GM21367 (cell line): ENCODE measurements around the gene CNNM2.
"Not testable (repeated sequence)": the region's sequence is repeated elsewhere in the genome, so short reads cannot be mapped to it uniquely, and the experiment has no call there.

ENCODE experiments used
- ATAC-seq: cut with Tn5 transposase; IDR thresholded peaks from one replicate; pipeline ENCODE4 v1.9.1; 2021; ENCODE audit not compliant: unreplicated experiment

The CNNM2 gene

DNA sequence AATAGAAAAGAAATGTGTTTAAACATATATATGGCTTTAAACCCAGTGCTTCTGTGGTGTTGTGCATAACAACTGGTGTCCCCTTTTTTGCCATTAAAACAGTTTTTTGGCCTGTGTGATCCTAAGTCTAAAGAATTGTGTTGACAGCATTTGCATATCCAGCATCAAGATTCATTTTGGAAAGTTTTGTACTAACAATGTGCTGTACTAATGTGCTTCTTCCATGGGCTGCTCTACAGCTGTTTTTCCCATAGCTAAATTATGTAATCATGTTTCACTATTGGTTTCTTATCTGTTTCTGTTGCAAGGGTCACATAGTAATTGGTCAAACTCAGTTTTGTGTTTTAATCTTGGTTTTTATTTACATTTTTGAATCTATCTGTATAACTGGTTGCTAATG is 5.5 kb downstream of the CNNM2 start:
- no peak for ATAC-seq

DNA sequence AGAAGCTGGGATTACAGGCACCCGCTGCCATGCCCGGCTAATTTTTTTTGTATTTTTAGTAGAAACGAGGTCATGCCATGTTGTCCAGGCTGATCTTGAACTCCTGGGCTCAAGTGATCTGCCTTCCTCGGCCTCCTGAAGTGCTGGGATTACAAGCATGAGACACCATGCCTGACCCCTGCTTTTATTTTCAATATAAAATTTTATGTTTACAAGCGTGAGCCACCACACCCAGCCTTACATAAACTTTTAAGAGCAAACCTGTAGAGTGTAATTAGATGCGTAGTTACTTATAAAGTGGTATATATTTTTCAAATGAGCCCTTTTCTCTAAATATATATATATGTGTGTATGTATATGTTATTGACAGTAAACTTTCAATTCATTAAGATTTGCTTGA is 8.7 kb downstream of the CNNM2 start:
- no peak for ATAC-seq

GRCh38 chr10:102927311-102928010 is 9.4 kb downstream of the CNNM2 start:
- no peak for ATAC-seq

DNA sequence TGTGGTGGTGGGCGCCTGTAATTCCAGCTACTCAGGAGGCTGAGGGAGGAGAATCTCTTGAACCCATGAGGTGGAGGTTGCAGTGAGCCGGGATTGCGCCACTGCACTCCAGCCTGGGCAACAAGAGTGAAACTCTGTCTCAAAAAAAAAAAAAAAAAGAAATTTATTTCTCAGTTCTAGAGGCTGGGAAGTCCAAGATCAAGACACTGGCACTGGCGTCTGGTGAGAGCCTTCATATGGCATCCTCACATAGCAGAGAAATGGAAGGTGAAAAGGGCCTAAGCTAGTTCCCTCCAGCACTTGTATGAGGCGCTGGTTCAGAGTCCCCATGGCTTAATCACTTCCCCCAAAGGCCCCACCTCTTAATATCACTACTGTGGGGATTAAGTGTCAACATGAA is 10.3 kb downstream of the CNNM2 start:
- ATAC-seq, result not testable (repeated sequence)

- no peak for ATAC-seq
Measured at GRCh38 chr10:102930720-102931119, 12.6 kb downstream of the CNNM2 start.

GRCh38 chr10:102931643-102932042 is 13.5 kb downstream of the CNNM2 start:
- no peak for ATAC-seq

GRCh38 chr10:102935505-102935904 is 17.4 kb downstream of the CNNM2 start:
- no peak for ATAC-seq

DNA sequence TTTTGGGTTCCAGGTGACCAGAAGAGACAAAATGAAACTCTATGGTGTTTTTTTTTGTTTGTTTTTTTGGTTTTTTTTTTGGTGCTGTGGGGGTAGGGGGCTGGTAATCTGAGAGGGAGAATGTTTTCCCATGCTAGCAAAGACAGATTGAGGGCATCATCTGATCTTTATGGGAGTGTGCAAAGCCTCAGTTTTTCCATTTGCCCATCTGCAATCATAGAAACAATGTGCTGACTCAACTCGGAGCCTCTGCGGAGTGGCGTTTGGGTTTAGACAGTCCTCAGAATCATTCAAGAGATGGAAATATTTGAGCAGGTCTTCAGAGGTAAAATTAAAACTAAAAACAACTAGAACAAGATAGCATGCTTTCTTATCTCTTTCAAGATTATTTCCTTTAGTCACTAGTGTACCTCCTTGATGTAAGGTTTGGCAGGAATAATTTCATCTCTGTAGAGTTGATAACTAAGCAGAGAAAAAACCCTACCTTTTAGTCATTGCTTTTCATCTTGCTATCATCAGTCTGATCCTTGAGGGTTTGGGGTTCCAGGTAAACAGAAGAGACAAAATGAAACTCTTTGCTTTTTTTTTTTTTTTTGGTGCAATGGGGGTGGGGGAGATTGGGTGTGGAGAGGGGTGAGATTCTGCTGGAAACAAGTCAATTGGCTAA is 18.0 kb downstream of the CNNM2 start:
- no peak for ATAC-seq

DNA sequence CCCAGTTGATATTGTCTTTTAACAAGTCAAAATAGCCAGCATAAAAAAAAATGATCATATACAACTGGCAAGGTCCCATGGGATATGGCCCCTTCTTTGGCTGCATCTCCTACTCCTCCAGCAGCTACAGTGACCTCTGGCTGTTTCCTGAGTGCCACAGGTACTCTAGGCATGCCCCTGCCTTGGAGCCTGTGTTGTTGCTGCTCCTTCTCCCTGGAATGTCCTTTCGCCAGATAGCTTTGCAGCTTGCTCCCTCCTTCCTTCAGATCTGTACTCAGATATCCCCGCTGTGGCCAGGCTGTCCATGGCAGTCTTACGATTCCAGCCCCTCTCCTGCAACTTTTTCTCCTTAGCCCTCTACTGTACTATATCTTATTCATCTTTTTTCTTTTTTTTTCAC is 23.3 kb downstream of the CNNM2 start:
- ATAC-seq, result no peak

DNA sequence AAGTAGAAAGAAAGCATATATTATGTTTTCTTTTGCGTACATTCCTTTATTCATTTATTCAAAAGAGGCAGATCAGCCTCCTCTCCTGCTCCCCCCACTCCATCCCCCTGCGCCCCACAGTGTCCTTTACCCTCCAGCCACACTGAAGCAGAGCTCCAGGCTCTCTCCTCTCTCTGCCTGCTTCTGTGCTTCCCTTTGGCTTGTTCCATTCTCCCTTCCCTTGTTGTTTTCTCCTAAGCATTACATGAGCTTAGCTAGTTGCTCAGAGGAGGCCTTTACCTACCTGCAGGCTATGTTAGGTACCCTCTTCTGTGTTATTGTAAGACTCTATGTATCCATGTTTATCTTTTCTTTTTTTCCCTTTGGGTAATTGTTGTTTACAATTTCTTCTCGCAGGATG is 27.4 kb downstream of the CNNM2 start:
- ATAC-seq, result no peak

GRCh38 chr10:102945962-102946361 is 27.9 kb downstream of the CNNM2 start:
- ATAC-seq, result no peak

- ATAC-seq, result no peak
Measured at GRCh38 chr10:102946992-102947391, 28.9 kb downstream of the CNNM2 start.

DNA sequence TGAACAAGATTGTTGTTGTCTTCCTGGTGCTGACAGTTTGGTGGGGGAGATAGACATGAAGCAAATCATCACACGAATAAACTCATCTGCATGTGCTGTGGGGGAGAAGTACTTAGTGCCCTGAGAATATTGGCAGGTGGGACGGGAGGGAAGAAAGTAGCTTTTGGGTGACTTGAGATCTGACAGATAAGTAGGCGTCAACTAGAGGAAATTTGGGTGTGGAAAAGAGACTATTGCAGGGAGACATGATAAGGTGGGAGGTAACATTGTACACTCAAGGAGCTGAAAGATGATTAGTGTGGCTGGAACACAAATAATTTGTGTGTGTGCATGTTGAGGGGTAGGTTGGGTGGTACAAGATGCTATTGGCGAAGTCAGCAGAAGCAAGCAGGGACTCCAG is 30.1 kb downstream of the CNNM2 start:
- no peak for ATAC-seq

- no peak for ATAC-seq
Measured at GRCh38 chr10:102948786-102949185, 30.7 kb downstream of the CNNM2 start.

GRCh38 chr10:102949916-102950315 is 31.8 kb downstream of the CNNM2 start:
- ATAC-seq, result no peak

DNA sequence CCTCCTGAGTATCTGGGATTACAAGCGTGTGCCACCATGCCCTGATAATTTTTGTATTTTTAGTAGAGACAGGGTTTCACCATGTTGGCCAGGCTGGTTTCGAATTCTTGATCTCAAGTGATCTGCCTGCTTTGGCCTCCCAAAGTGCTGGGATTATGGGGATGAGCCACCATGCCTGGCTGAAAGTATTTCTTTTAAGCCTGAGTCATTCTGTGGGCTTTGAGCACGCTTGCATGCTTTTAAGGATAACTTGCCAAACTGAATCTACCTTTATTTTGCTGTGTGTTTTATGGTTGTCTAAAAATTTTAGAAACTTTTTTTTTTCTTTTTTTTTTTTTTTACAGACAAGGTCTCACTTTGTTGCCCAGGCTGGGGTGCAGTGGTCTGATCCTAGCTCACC is 33.2 kb downstream of the CNNM2 start:
- no peak for ATAC-seq

DNA sequence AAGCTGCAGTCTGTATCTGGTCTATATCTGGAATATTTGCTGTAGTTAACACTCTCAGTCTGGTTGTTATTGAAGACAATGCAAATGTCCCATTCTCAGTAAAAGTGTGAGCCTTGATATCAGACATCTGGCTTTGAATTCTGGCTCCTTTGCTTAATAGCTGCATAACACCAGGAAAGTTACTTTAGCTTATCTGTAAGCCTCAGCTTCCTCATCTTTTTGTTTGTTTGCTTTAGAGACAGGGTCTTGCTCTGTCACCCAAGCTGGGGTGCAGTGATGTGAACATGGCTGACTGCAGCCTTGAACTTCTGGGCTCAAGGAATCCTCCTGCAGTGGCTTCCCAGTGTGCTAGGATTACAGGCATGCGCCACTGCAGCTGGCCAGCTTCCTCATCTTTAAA is 41.3 kb downstream of the CNNM2 start:
- ATAC-seq, result no peak

GRCh38 chr10:102960157-102960556 is 42.1 kb downstream of the CNNM2 start:
- ATAC-seq, result no peak

DNA sequence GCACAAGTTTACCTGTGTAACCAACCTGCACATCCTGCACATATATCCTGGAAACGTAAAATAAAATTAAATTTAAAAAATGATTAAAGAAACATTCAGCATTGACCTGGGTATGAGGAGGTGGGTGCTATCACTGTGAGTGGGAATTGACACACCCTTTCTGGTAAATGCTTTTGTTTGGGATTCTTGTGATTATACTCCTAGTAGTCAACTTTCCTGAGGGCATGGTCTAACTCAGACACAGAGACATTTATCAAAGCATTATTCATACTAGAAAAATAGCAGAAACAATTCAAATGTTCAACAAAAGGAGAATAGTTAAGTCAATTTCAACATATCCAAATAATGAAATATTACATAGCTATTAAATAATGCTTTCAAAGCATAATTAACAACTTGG is 44.2 kb downstream of the CNNM2 start:
- ATAC-seq, result no peak

DNA sequence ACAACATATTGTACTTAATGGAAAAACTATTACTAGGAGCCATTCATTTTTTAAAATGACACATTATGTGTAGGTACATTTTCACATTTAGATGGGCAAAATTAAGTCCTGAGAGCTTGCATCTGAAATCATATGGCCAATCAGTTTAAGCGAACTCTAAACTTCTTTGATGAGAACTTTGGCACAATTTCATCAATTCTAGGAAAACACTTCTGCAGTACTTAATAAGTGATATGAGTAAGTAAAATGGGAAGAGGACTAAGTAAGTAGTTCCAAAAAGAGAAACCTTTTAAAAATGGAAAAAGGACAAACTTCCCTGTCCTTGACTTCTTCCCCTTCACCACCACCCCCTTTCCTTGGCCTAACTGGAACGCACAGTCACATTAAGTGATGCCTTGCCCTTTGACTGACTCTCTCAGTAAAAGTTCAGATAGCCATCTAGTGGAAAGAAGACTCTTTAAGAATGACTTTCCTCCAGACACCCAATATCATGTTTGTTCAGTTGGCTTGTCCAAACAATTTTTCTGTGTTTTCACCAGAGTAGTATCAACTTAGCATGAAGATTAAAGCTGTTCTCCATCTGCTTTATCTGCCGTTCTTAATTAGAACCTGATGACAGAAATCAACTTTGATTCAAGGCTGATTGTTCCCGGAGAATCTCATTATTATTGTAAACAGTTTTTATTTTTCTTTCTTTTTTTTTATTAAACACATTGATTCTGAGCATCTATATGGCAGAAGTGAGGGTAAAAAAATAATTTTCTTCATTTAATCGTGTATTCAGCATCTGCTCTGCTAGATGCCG is 45.1 kb downstream of the CNNM2 start:
- no peak for ATAC-seq

DNA sequence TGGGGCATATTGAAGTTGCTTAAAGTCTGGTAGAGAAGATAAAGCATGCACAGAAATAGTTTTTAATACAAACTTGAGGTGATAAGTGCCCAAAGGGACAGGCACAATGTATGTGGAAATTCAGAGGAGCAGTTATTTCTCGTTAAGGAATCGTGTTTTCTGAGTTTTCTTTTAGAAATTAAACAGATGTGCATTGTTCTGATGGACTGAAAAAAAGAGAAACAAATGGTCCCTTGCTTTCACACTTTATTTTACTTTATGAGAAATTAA is 45.6 kb downstream of the CNNM2 start:
- ATAC-seq, result no peak

DNA sequence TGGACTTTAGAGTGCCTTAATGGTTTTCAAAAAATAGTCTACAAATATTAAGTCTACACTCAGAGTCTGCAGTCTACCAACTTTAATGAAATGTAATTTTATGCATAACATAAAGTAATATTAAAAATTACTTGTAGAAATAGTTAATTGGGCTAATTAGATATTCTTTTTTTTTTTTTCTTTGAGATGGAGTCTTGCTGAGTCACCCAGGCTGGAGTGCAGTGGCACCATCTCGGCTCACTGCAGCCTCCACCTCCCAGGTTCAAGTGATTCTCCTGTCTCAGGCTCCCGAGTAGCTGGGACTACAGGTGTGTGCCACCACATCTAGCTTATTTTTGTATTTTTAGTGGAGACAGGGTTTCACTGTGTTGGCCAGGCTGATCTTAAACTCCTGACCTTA is 46.0 kb downstream of the CNNM2 start:
- ATAC-seq, result not testable (repeated sequence)
